H9 (cell line): ENCODE measurements around the gene RHBDD3. TPM values are rescaled to one million over a fixed set of nuclear protein-coding genes. Genes with fewer than 3 reads are reported as not detected.

Experiments used
- DNase-seq: peaks from one replicate; pipeline ENCODE4 v3.0.0-alpha.2; 2017
- H2AFZ ChIP-seq: one replicate; pipeline ENCODE4 v1.6.1; 2013; ENCODE audit warnings: mild to moderate bottlenecking, low read length, control low read depth, moderate library complexity
- H2AK5ac ChIP-seq: 2 replicates; pipeline ENCODE4 v1.6.1; 2013; ENCODE audit warnings: low read length, control low read depth, mixed read lengths; ENCODE audit not compliant: insufficient read length
- H2BK120ac ChIP-seq: one replicate; pipeline ENCODE4 v1.6.1; 2013; ENCODE audit warnings: low read depth, mild to moderate bottlenecking, low read length, control low read depth, inconsistent platforms; ENCODE audit not compliant: poor library complexity, severe bottlenecking
- H2BK12ac ChIP-seq: 2 replicates; pipeline ENCODE4 v1.6.1; 2013; ENCODE audit warnings: low read length, control low read depth, mixed read lengths, low read depth; ENCODE audit not compliant: insufficient read length
- H2BK15ac ChIP-seq: 2 replicates; pipeline ENCODE4 v1.6.1; 2013; ENCODE audit warnings: low read depth, low read length, control low read depth
- H2BK20ac ChIP-seq: one replicate; pipeline ENCODE4 v1.6.1; 2013; ENCODE audit warnings: low read depth, mild to moderate bottlenecking, low read length, control low read depth, inconsistent platforms; ENCODE audit not compliant: poor library complexity, severe bottlenecking
- H2BK5ac ChIP-seq: 2 replicates; pipeline ENCODE4 v1.6.1; 2013; ENCODE audit warnings: low read length, control low read depth, mixed read lengths; ENCODE audit not compliant: insufficient read length
- H3K14ac ChIP-seq: 2 replicates; pipeline ENCODE4 v1.6.1; 2013; ENCODE audit warnings: low read length, control low read depth; ENCODE audit not compliant: insufficient read depth
- H3K18ac ChIP-seq: 2 replicates; pipeline ENCODE4 v1.6.1; 2013; ENCODE audit warnings: low read depth, mild to moderate bottlenecking, mixed read lengths, low read length, control low read depth; ENCODE audit not compliant: insufficient read length
- H3K23ac ChIP-seq: 2 replicates; pipeline ENCODE4 v1.6.1; 2013; ENCODE audit warnings: low read length, control low read depth, mixed read lengths, low read depth; ENCODE audit not compliant: insufficient read length
- H3K23me2 ChIP-seq: 2 replicates; pipeline ENCODE4 v1.6.1; 2013; ENCODE audit warnings: low read depth, mild to moderate bottlenecking, mixed read lengths, low read length, control low read depth; ENCODE audit not compliant: insufficient read length, poor library complexity, severe bottlenecking
- H3K27ac ChIP-seq: 2 replicates; pipeline ENCODE4 v1.5.1; 2013; ENCODE audit warnings: low read length, control low read depth, mixed read lengths, low read depth; ENCODE audit not compliant: insufficient read length
- H3K27me3 ChIP-seq: 2 replicates; pipeline ENCODE4 v1.6.1; 2013; ENCODE audit warnings: low read length, control low read depth, inconsistent platforms; ENCODE audit not compliant: insufficient read depth
- H3K4ac ChIP-seq: 2 replicates; pipeline ENCODE4 v1.6.1; 2013; ENCODE audit warnings: low read depth, mild to moderate bottlenecking, control low read depth, inconsistent platforms, low read length, moderate library complexity
- H3K4me1 ChIP-seq: 2 replicates; pipeline ENCODE4 v1.6.1; 2013; ENCODE audit warnings: low read length, control low read depth, inconsistent platforms; ENCODE audit not compliant: insufficient read depth
- H3K4me2 ChIP-seq: 2 replicates; pipeline ENCODE4 v1.6.1; 2013; ENCODE audit warnings: low read length, control low read depth, mixed read lengths; ENCODE audit not compliant: insufficient read length, insufficient read depth
- H3K56ac ChIP-seq: 2 replicates; pipeline ENCODE4 v1.6.1; 2013; ENCODE audit warnings: low read depth, mild to moderate bottlenecking, mixed read lengths, low read length, control low read depth; ENCODE audit not compliant: insufficient read length
- H3K79me1 ChIP-seq: 2 replicates; pipeline ENCODE4 v1.6.1; 2013; ENCODE audit warnings: low read depth, mild to moderate bottlenecking, moderate library complexity, low read length, control low read depth, inconsistent platforms; ENCODE audit not compliant: insufficient read depth, poor library complexity, severe bottlenecking
- H3K79me2 ChIP-seq: 2 replicates; pipeline ENCODE4 v1.6.1; 2013; ENCODE audit warnings: low read length, control low read depth, inconsistent platforms; ENCODE audit not compliant: insufficient read depth
- H3K9ac ChIP-seq: 2 replicates; pipeline ENCODE4 v1.6.1; 2013; ENCODE audit warnings: low read length, control low read depth, mixed read lengths; ENCODE audit not compliant: insufficient read length; ENCODE audit errors: extremely low read depth
- H3K9me3 ChIP-seq: one replicate; pipeline ENCODE4 v1.6.1; 2013; ENCODE audit warnings: low read depth, low read length, inconsistent platforms; ENCODE audit not compliant: control insufficient read depth
- H3T11ph ChIP-seq: one replicate; pipeline ENCODE4 v1.6.1; 2013; ENCODE audit warnings: mild to moderate bottlenecking, low read length, control low read depth, inconsistent platforms
- H4K20me1 ChIP-seq: one replicate; pipeline ENCODE4 v1.6.1; 2013; ENCODE audit not compliant: control insufficient read depth, insufficient read length, insufficient read depth
- H4K5ac ChIP-seq: 2 replicates; pipeline ENCODE4 v1.6.1; 2013; ENCODE audit warnings: low read depth, mild to moderate bottlenecking, mixed read lengths, low read length, control low read depth; ENCODE audit not compliant: insufficient read length
- H4K8ac ChIP-seq: replicated peaks from 2 replicates; pipeline ENCODE4 v1.6.1; 2013; ENCODE audit warnings: low read length, control low read depth, mixed read lengths, low read depth; ENCODE audit not compliant: insufficient read length
- H4K91ac ChIP-seq: 2 replicates; pipeline ENCODE4 v1.6.1; 2013; ENCODE audit warnings: low read depth, mild to moderate bottlenecking, moderate library complexity, mixed read lengths, low read length, control low read depth; ENCODE audit not compliant: insufficient read length
- H3K27ac Mint-ChIP-seq, 3 experiments: 2 replicates in 2 of 3; 3 replicates in 1 of 3; pipeline ENCODE4 v1.8.0; 2020 to 2021; ENCODE audit warnings: mixed read lengths in 3 of 3, mild to moderate bottlenecking in 1 of 3, moderate library complexity in 1 of 3
- H3K27me3 Mint-ChIP-seq: 2 replicates; pipeline ENCODE4 v1.8.0; 2021; ENCODE audit warnings: low read depth, mild to moderate bottlenecking, moderate library complexity, mixed read lengths
- H3K36me3 Mint-ChIP-seq, 3 experiments: 2 replicates in 2 of 3; 3 replicates in 1 of 3; pipeline ENCODE4 v1.8.0; 2020 to 2021; ENCODE audit warnings: low read depth in 3 of 3, mixed read lengths in 3 of 3; ENCODE audit not compliant: insufficient read depth in 1 of 3
- H3K4me1 Mint-ChIP-seq, 2 experiments: 2 replicates each; pipeline ENCODE4 v1.8.0; 2020; ENCODE audit warnings: mixed read lengths in 2 of 2
- H3K4me3 Mint-ChIP-seq, 2 experiments: 2 replicates in 1 of 2; 3 replicates in 1 of 2; pipeline ENCODE4 v1.8.0; 2020 to 2021; ENCODE audit warnings: mild to moderate bottlenecking in 2 of 2, mixed read lengths in 2 of 2, moderate library complexity in 1 of 2
- H3K9me3 Mint-ChIP-seq, 2 experiments: 2 replicates in 1 of 2; 3 replicates in 1 of 2; pipeline ENCODE4 v1.8.0; 2020; ENCODE audit warnings: mild to moderate bottlenecking in 2 of 2, mixed read lengths in 2 of 2, moderate library complexity in 1 of 2
- CTCF ChIP-seq: fragments of 200-600 bp; sonication (generic); conservative IDR thresholded peaks from 3 replicates; pipeline ENCODE4 v1.8.0; 2021; ENCODE audit warnings: antibody characterized with exemption, mild to moderate bottlenecking
- WGBS: extraction: QIAGEN DNeasy Blood & Tissue Kit; methylation state at CpG from one replicate; pipeline ENCODE4 v1.1.7; 2013; ENCODE audit warnings: missing lambda C conversion rate, low lambda C conversion rate, mixed read lengths; ENCODE audit not compliant: insufficient read length; ENCODE audit errors: extremely low coverage; 5-methylcytosine and 5-hydroxymethylcytosine counted together
- total RNA-seq: library from RNA; stranded (reverse); gene quantifications from 2 replicates; pipeline ENCODE4 v1.2.1, GENCODE V29; 2021

RHBDD3 gene
- total RNA-seq, 1 experiment from 2014 or later = 99.7 TPM

- DNase-seq = no peak
- no peak overlapping the region for H3K27ac ChIP-seq
- H3K36me3 Mint-ChIP-seq = no peaks in the 10 kb centered on the region
- no CpG with 5 or more reads among the region's 14 CpGs for WGBS
- no peak overlapping the region for H2BK15ac ChIP-seq
- H3K18ac ChIP-seq = no peak overlapping the region
- no peaks in the 10 kb centered on the region for H3K23me2 ChIP-seq
- H3T11ph ChIP-seq = no peak overlapping the region
- no peak overlapping the region for H2BK120ac ChIP-seq
- H4K8ac ChIP-seq = no peak overlapping the region
- H4K91ac ChIP-seq = no peak overlapping the region
- peak overlapping the region in 2 of 3 experiments; percentile 47 to 48; a peak in 2 of 7 replicates for H3K27ac Mint-ChIP-seq
- no peak overlapping the region for H3K56ac ChIP-seq
- no peaks in the 10 kb centered on the region for H3K27me3 ChIP-seq
- no peak overlapping the region for H3K14ac ChIP-seq
- H3K4me1 Mint-ChIP-seq = peaks cover 25 to 38% of the 10 kb centered on the region in 2 experiments
- H2BK12ac ChIP-seq = no peak overlapping the region
- no peak overlapping the region for H2AFZ ChIP-seq
- no peaks in the 10 kb centered on the region; the same call in 1 of the 2 replicates for H3K4me1 ChIP-seq
- no peak overlapping the region for H2AK5ac ChIP-seq
- no peak overlapping the region for H2BK5ac ChIP-seq
- no peak for TF ChIP-seq CTCF
- H3K9ac ChIP-seq = no peak overlapping the region
- H3K79me2 ChIP-seq = no peaks in the 10 kb centered on the region
- no peak overlapping the region for H3K23ac ChIP-seq
- no peaks in the 10 kb centered on the region for H3K9me3 ChIP-seq
- no peak overlapping the region for H3K4me2 ChIP-seq
- H3K9me3 Mint-ChIP-seq = no peaks in the 10 kb centered on the region
- no peak overlapping the region for H3K4ac ChIP-seq
- H4K20me1 ChIP-seq = no peaks in the 10 kb centered on the region
- no peak overlapping the region for H4K5ac ChIP-seq
- peaks cover 3% of the 10 kb centered on the region; the same call in 1 of the 2 replicates for H3K27me3 Mint-ChIP-seq
- H3K4me3 Mint-ChIP-seq = no peak overlapping the region; a peak in 1 of 5 replicates
- no peaks in the 10 kb centered on the region for H3K79me1 ChIP-seq
- H2BK20ac ChIP-seq = no peak overlapping the region
Observed at GRCh38 chr22:29215012-29215860, 52.5 kb downstream of the RHBDD3 start.
